Measurements from ENCODE around the gene RASD2.
A peak's percentile ranks its signal among the peaks of the same experiment; 100 is the strongest.

Gene RASD2

GRCh38 chr22:35560366-35560765, 19.7 kb downstream of the RASD2 start:
- no peak for DNase-seq (ENCODE audit: low read depth in 2 of 2)

- DNase-seq (ENCODE audit: low read depth in 2 of 2), result no peak
These were observed 20.2 kb downstream of the RASD2 start for GRCh38 chr22:35560824-35561223.

- peak in 1 of 2 experiments; percentile 48 for DNase-seq (ENCODE audit: low read depth in 2 of 2)
These were observed 21.3 kb downstream of the RASD2 start for GRCh38 chr22:35561796-35562526.

GRCh38 chr22:35563211-35563610, 22.6 kb downstream of the RASD2 start:
- DNase-seq (ENCODE audit: low read depth in 2 of 2), result no peak

- DNase-seq (ENCODE audit: low read depth in 2 of 2), result peak; percentile 57 to 58
These were observed 24.6 kb downstream of the RASD2 start for GRCh38 chr22:35564975-35565867.

- DNase-seq (ENCODE audit: low read depth in 2 of 2), result no peak
These were observed 26.9 kb downstream of the RASD2 start for GRCh38 chr22:35567351-35568141.

- DNase-seq (ENCODE audit: low read depth in 2 of 2), result no peak
These were observed 28.4 kb downstream of the RASD2 start for GRCh38 chr22:35568751-35569739.

GRCh38 chr22:35569916-35570315, 29.3 kb downstream of the RASD2 start:
- no peak for DNase-seq (ENCODE audit: low read depth in 2 of 2)

GRCh38 chr22:35570686-35571194, 30.1 kb downstream of the RASD2 start:
- DNase-seq (ENCODE audit: low read depth in 2 of 2), result no peak

- DNase-seq (ENCODE audit: low read depth in 2 of 2), result no peak
These were observed 31.9 kb downstream of the RASD2 start for GRCh38 chr22:35572556-35572955.

- no peak for DNase-seq (ENCODE audit: low read depth in 2 of 2)
These were observed 34.6 kb downstream of the RASD2 start for GRCh38 chr22:35575116-35575748.

GRCh38 chr22:35576671-35577070, 36.0 kb downstream of the RASD2 start:
- no peak for DNase-seq (ENCODE audit: low read depth in 2 of 2)

- DNase-seq (ENCODE audit: low read depth in 2 of 2), result no peak
These were observed 37.4 kb downstream of the RASD2 start for GRCh38 chr22:35577799-35578659.

- DNase-seq (ENCODE audit: low read depth in 2 of 2), result no peak
These were observed 38.4 kb downstream of the RASD2 start for GRCh38 chr22:35578836-35579575.

- DNase-seq (ENCODE audit: low read depth in 2 of 2), result no peak
These were observed 39.9 kb downstream of the RASD2 start for GRCh38 chr22:35580351-35581022.

- DNase-seq (ENCODE audit: low read depth in 2 of 2), result no peak
These were observed 40.4 kb downstream of the RASD2 start for GRCh38 chr22:35581023-35581413.

GRCh38 chr22:35582218-35582860, 41.7 kb downstream of the RASD2 start:
- no peak for DNase-seq (ENCODE audit: low read depth in 2 of 2)
